ENCODE data around the gene RARRES2.

GRCh38 chr7:150378115-150378852 is 36.9 kb upstream of the RARRES2 start:
- no peak for TF ChIP-seq SUZ12 (IDR thresholded peaks at IDR 0.05; ENCODE audit: extremely low read depth, insufficient read depth, insufficient read length)
- no peak for TF ChIP-seq YY1 (IDR thresholded peaks at IDR 0.05; ENCODE audit: insufficient read depth, insufficient read length)
